Heart left ventricle (tissue), 16 donors: ENCODE measurements around the gene DAP. TPM values are rescaled to one million over a fixed set of nuclear protein-coding genes. Genes with fewer than 3 reads are reported as not detected.
A peak's percentile ranks its signal among the peaks of the same experiment; 100 is the strongest.

Experiments used
- ATAC-seq, 4 donors: fragments of 200-7000 bp; cut with Tn5 transposase; one replicate each; pipeline ENCODE4 v1.9.1; 2020 to 2022; ENCODE audit warnings: moderate library complexity in 4 of 4, mild to moderate bottlenecking in 3 of 4, moderate number of reproducible peaks in 1 of 4
- DNase-seq, 5 donors: peaks; one replicate each; pipeline ENCODE4 v3.0.0-alpha.2; 2020
- H3K27ac ChIP-seq, 12 donors: fragments of 200-600 bp; sonication (generic) in 4 of 12; one replicate each; pipeline versions ENCODE4 v1.5.0 to v1.8.0; 2016 to 2022; ENCODE audit warnings: mild to moderate bottlenecking in 2 of 12
- H3K27me3 ChIP-seq, 9 donors: fragments of 200-600 bp; sonication (generic) in 2 of 9; one replicate each; pipeline versions ENCODE4 v1.5.1 to v1.8.0; 2016 to 2022; ENCODE audit warnings: mild to moderate bottlenecking in 3 of 9
- H3K36me3 ChIP-seq, 9 donors: fragments of 200-600 bp; sonication (generic) in 2 of 9; one replicate each; pipeline versions ENCODE4 v1.5.0 to v1.8.0; 2018 to 2022; ENCODE audit warnings: mild to moderate bottlenecking in 2 of 9
- H3K4me1 ChIP-seq, 12 donors: fragments of 200-600 bp; sonication (generic) in 4 of 12; one replicate each; pipeline versions ENCODE4 v1.5.0 to v1.8.0; 2016 to 2022; ENCODE audit warnings: mild to moderate bottlenecking in 3 of 12
- H3K4me3 ChIP-seq, 12 donors: fragments of 200-600 bp; sonication (generic) in 4 of 12; one replicate each; pipeline versions ENCODE4 v1.5.0 to v1.8.0; 2017 to 2022; ENCODE audit warnings: mild to moderate bottlenecking in 9 of 12, moderate library complexity in 4 of 12
- H3K9me3 ChIP-seq, 12 donors: fragments of 200-600 bp; sonication (generic) in 4 of 12; one replicate each; pipeline versions ENCODE4 v1.5.0 to v1.8.0; 2016 to 2022; ENCODE audit warnings: mild to moderate bottlenecking in 1 of 12
- POLR2A ChIP-seq, 2 donors: fragments of 450-650 bp; IDR thresholded peaks; one replicate each; pipeline ENCODE4 v1.6.1; 2017; ENCODE audit warnings: antibody characterized with exemption in 2 of 2, mild to moderate bottlenecking in 2 of 2, moderate library complexity in 2 of 2
- WGBS, 4 donors: extraction: QIAGEN DNeasy Blood & Tissue Kit in 2 of 4; methylation state at CpG; one replicate each; pipeline versions ENCODE4 v1.1.5 to v1.1.7; 2013 to 2018; 5-methylcytosine and 5-hydroxymethylcytosine counted together
- intact Hi-C, 10 donors: fragments of 100-400 bp; cut with DNase I; formaldehyde crosslinking; loops; one replicate each; pipeline versions ENCODE4 v1.11.1 to v1.14.2; 2022
- polyA plus RNA-seq, 2 donors: library from polyadenylated mRNA; stranded (reverse); fragments of 200-250 nt; gene quantifications; one replicate each; pipeline ENCODE4 v1.2.3, GENCODE V29; 2013
- total RNA-seq, 9 donors: library from RNA; depleted of rRNA in 2 of 9; stranded (reverse); fragments of >200 nt in 2 of 9; fragmentation: NEBNext Ultra II Directional in 3 of 9; extraction: Animal tissue kit (Norgen Biotek cat#: 25700) in 3 of 9; gene quantifications; one replicate each; pipeline versions ENCODE4 v1.1.0 to v1.2.4, GENCODE V29; 2016 to 2023
- TF ChIP-seq, protein P1 (sequence below), 12 donors: fragments of 200-600 bp; sonication (generic) in 4 of 12; IDR thresholded peaks; one replicate each; pipeline versions ENCODE4 v1.5.0 to v1.8.0; 2018 to 2022; ENCODE audit warnings: antibody characterized with exemption in 12 of 12, mild to moderate bottlenecking in 5 of 12
- donor health status: ischemic (EF 13 %, LVEDD 7.1; RV severe dilation, severe dysfunction).
- donor health status: healthy with polysubstance abuse.
- donor health status: DM: no; HTN: yes; CAD: no.
- donor health status: DM: no; HTN: no; CAD: no.
- donor health status: ischemic (EF 25% LVEDD 6.9; RV normal size, moderate dysfunction).
- donor health status: ischemic (EF 25% LVEDD 5.7; RV mildly dilated, moderate dysfunction).
- donor health status: healthy.
- donor health status: DM: yes; HTN: yes; CAD: no.
- donor health status: ischemic (EF 35%, LVEDD 5.7; RV mildly dilated, moderate dysfunction).
- donor health status: nonischemic (EF 11% LVEDD 7.7; RV severe dilation, severe dysfunction).
- donor health status: DM: yes; HTN: yes; CAD: no.
- donor health status: PGD.
- donor health status: ischemic (EF 29% LVEDD 5.4; RV normal size, mild dysfunction).
- donor health status: nonischemic (EF 23%, LVEDD 6.1; RV moderate dilation, normal function).

Gene DAP
- total and polyA plus RNA-seq, 11 donors, result 13.8 to 61.6 (median 28.5) TPM

DNA sequence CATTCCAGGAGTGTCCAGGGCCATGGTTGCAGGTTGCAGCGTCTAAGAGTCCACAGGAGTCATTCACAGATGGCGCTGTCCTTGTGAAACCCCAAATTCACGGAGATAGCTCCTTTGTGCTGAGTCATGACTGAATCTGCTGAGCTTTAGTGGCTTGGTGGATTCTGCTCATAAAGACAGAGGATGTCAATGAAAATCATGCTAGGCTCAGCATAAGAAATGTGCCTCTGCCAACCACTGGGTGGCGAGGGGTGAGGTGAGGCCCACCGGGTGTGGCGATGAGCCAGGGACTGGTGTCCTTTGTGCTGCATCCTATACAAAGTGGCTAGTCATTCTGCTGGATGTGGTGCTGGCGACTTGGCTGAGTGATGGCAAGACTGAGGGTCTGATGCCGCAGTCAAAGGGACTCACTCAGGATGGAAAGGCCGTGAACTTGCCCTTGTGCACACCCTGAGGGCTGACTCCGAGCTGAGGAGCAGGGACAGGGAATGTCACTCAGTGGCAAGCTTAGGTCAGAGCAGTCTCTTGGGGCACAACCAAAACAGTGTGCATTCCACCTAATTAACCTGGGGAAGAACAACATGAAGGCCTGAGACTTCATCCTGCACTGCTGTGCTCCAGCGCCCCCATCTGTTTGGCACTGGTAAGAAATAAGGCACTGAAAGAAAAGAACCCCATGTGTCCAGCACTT, 71.5 kb downstream of the DAP start:
- intact Hi-C loops, result loop anchor here in 6 of 10 donors (5.0 to 10.0 kb wide), 7 partner anchors 165 to 1335 kb away; no protein-coding TSS in a partner anchor

DNA sequence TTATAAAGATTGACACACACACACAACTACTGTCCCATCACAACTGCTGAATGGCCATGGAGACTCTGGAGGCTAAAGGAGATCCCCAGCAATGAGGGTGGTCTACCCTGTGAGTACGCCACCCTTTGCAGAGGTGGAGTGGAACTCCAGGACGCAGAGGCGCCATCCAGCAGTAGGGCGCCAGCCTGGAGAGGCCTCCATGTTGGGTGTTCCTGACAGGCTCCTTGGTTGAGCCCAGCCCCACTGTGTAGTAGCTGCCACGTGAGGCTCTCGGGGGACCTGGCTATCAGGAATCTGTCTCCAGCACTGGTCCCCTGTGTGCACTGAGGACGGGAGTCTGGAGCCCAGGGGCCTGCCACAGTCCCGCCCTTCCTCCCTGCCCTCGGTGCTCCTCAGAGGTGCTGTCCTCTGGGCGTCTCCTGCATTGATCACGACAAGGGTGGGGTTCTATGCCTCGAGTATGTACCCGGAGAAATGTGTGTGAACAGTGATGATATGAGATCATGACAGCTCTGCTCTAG, 72.3 kb downstream of the DAP start:
- no peaks in the 10 kb centered on the region for H3K9me3 ChIP-seq
- no peak overlapping the region for H3K4me3 ChIP-seq
- no peak for DNase-seq
- H3K36me3 ChIP-seq, result peaks cover 0 to 7% (median 0%) of the 10 kb centered on the region in 9 donors
- H3K27ac ChIP-seq, result no peak overlapping the region
- H3K27me3 ChIP-seq, result no peaks in the 10 kb centered on the region
- peaks cover 0 to 8% (median 0%) of the 10 kb centered on the region in 12 donors for H3K4me1 ChIP-seq
- WGBS, 4 donors, result 94 to 96% (median 94%) methylated on average over 13 of the region's 13 CpGs
- intact Hi-C loops, result loop anchor here in 1 of 10 donors (5.0 kb wide), 1 partner anchor 236 kb away; no protein-coding TSS in a partner anchor
- TF ChIP-seq POLR2A (IDR thresholded peaks at IDR 0.05), result no peak
- TF ChIP-seq, protein P1, sequence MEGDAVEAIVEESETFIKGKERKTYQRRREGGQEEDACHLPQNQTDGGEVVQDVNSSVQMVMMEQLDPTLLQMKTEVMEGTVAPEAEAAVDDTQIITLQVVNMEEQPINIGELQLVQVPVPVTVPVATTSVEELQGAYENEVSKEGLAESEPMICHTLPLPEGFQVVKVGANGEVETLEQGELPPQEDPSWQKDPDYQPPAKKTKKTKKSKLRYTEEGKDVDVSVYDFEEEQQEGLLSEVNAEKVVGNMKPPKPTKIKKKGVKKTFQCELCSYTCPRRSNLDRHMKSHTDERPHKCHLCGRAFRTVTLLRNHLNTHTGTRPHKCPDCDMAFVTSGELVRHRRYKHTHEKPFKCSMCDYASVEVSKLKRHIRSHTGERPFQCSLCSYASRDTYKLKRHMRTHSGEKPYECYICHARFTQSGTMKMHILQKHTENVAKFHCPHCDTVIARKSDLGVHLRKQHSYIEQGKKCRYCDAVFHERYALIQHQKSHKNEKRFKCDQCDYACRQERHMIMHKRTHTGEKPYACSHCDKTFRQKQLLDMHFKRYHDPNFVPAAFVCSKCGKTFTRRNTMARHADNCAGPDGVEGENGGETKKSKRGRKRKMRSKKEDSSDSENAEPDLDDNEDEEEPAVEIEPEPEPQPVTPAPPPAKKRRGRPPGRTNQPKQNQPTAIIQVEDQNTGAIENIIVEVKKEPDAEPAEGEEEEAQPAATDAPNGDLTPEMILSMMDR (IDR thresholded peaks at IDR 0.05), result no peak
- ATAC-seq, result peak in 1 of 4 donors; percentile 40

More for the DNA sequence above, 71.5 kb downstream of the DAP start:
- H3K4me1 ChIP-seq, result peaks cover 0 to 8% (median 0%) of the 10 kb centered on the region in 12 donors
- no peaks in the 10 kb centered on the region for H3K27me3 ChIP-seq
- ATAC-seq (peak in 3 of 4 donors; percentile 14 to 22 (median 18)), DNase-seq (no peak)
- H3K27ac ChIP-seq, result no peak overlapping the region
- H3K36me3 ChIP-seq, result peaks cover 0 to 5% (median 0%) of the 10 kb centered on the region in 9 donors
- TF ChIP-seq, protein P1 (IDR thresholded peaks at IDR 0.05), result peak in 5 of 12 donors; percentile 9 to 37 (median 18)
- no peak for TF ChIP-seq POLR2A (IDR thresholded peaks at IDR 0.05)
- WGBS, 4 donors, result 81 to 93% (median 87%) methylated on average over 8 to 11 of the region's 11 CpGs
- no peaks in the 10 kb centered on the region for H3K9me3 ChIP-seq
- no peak overlapping the region for H3K4me3 ChIP-seq

DNA sequence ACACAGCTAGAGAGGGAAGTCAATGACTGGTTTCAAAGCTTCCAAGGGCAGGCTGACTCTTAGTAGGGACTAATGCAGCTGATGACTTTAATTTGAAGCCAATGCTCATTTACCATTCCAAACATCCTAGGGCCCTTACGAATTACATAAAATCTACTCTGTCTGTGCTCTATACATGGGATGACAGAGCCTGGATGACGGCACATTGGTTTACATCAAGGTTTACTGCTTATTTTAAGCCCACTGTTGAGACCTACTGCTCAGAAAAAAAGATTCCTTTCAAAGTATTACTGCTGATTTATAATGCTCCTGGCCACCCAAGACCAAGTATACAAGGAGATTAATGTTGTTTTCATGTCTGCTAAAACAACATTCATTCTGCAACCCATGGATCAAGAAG, 74.1 kb downstream of the DAP start:
- no peak for ATAC-seq
- H3K4me1 ChIP-seq, result peaks cover 0 to 8% (median 0%) of the 10 kb centered on the region in 12 donors
- H3K27me3 ChIP-seq, result no peaks in the 10 kb centered on the region
- H3K36me3 ChIP-seq, result peaks cover 0 to 21% (median 11%) of the 10 kb centered on the region in 9 donors
- H3K4me3 ChIP-seq, result no peak overlapping the region
- intact Hi-C loops, result loop anchor here in 1 of 10 donors (5.0 kb wide), 1 partner anchor 235 kb away; no protein-coding TSS in a partner anchor
- TF ChIP-seq, protein P1 (IDR thresholded peaks at IDR 0.05), result no peak
- TF ChIP-seq POLR2A (IDR thresholded peaks at IDR 0.05), result no peak
- H3K9me3 ChIP-seq, result no peaks in the 10 kb centered on the region
- no peak for DNase-seq
- H3K27ac ChIP-seq, result no peak overlapping the region
- WGBS, 4 donors, result 96 to 98% (median 98%) methylated on average over 2 of the region's 2 CpGs

DNA sequence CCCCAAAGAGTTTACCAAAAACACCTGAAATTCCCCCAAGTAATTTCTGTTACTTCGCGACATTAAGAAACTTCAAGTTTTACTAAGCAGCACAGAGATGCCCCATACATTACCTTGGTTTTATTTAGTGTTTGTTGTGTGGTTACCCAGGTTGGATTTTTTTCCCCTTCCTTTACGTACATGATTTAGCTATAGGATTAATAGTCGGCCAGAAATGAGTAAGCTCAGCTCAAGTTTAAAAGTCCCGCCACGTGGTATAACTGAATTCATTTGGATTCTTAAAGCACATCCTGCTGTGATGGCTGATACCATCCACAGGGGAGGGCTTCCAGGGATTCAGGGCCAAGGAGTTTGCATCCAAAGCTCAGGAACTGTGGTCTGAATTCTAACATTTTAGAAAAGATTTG, 75.9 kb downstream of the DAP start:
- 86 to 88% (median 86%) methylated on average over 6 of the region's 6 CpGs for WGBS, 4 donors
- DNase-seq, result no peak
- Histone ChIP-seq H3K27ac (no peak overlapping the region), H3K27me3 (no peaks in the 10 kb centered on the region), H3K36me3 (peaks cover 0 to 34% (median 20%) of the 10 kb centered on the region in 9 donors), H3K4me3 (no peak overlapping the region), H3K4me1 (peaks cover 0 to 9% (median 0%) of the 10 kb centered on the region in 12 donors), H3K9me3 (no peaks in the 10 kb centered on the region)
- ATAC-seq, result no peak
- TF ChIP-seq POLR2A (IDR thresholded peaks at IDR 0.05), result no peak
- TF ChIP-seq, protein P1 (IDR thresholded peaks at IDR 0.05), result no peak
- intact Hi-C loops, result loop anchor here in 1 of 10 donors (5.0 kb wide), 1 partner anchor 233 kb away; no protein-coding TSS in a partner anchor
